GM12891 (cell line): ENCODE measurements around the gene ADGRL1.
"Not testable (repeated sequence)": the region's sequence is repeated elsewhere in the genome, so short reads cannot be mapped to it uniquely, and the experiment has no call there.

Source experiments
- POLR2A ChIP-seq: IDR thresholded peaks from 2 replicates; pipeline ENCODE4 v1.6.1; 2011; ENCODE audit warnings: low read depth, low read length, control low read depth
- POLR2AphosphoS5 ChIP-seq: IDR thresholded peaks from 2 replicates; pipeline ENCODE4 v1.6.1; 2011; ENCODE audit warnings: low read depth, low read length, control low read depth
- POU2F2 ChIP-seq: IDR thresholded peaks from 2 replicates; pipeline ENCODE4 v1.6.1; 2011; ENCODE audit warnings: low read depth, mild to moderate bottlenecking, control low read depth, low read length, moderate library complexity
- SPI1 ChIP-seq: IDR thresholded peaks from 2 replicates; pipeline ENCODE4 v1.6.1; 2011; ENCODE audit warnings: low read depth, low read length, control low read depth
- TAF1 ChIP-seq: IDR thresholded peaks from 2 replicates; pipeline ENCODE4 v1.6.1; 2011; ENCODE audit warnings: low read depth, low read length, control low read depth

DNA sequence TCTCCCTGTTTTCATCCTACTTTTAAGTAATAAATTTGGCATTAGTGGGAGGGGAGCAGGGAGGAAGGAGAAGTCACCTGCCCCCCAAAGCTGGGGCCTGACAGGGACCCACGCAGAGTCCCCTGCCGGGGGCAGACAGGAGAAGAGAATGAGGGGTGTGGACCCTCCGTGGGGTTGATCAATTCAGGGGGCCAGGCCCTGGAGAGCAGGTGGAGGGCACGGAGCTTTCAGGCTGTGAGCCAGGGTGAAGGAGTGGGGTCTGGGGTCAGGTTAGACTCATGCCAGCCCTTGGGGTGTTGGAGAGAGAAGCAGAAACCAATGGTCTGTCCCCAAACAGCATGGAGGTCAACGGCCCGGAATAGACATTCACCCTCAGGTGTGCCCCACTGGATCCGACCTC, 1.8 kb downstream of the ADGRL1 start:
- TF ChIP-seq POLR2A, POLR2AphosphoS5, TAF1, POU2F2, SPI1: not testable (repeated sequence)
